Calu3 (cell line): ENCODE results near the gene MINDY4. TPM values are rescaled to one million over a fixed set of nuclear protein-coding genes. Genes with fewer than 3 reads are reported as not detected.

Experiments
- BruUV-seq: library from RNA; stranded (reverse); fragments of 400-500 nt; replicated peaks from 2 replicates; lab custom pipeline; 2021; lab: Mats Ljungman, UMichigan
- CTCF ChIA-PET: fragments of 300-600 bp; sonication (Branson Sonifier 250); formaldehyde crosslinking; loops from one replicate; lab custom pipeline; 2022; ENCODE audit warnings: antibody characterized with exemption; lab: Charles Lee
- DNase-seq: peaks from one replicate; pipeline ENCODE4 v3.0.0; 2022
- H3K27ac Mint-ChIP-seq: one replicate; pipeline ENCODE4 v1.8.0; 2022; ENCODE audit warnings: mixed read lengths; ENCODE audit not compliant: unreplicated experiment
- H3K27me3 Mint-ChIP-seq: one replicate; pipeline ENCODE4 v1.8.0; 2022; ENCODE audit warnings: mixed read lengths; ENCODE audit not compliant: unreplicated experiment
- H3K36me3 Mint-ChIP-seq: one replicate; pipeline ENCODE4 v1.8.0; 2022; ENCODE audit warnings: mild to moderate bottlenecking, moderate library complexity, mixed read lengths; ENCODE audit not compliant: insufficient read depth, unreplicated experiment
- H3K4me1 Mint-ChIP-seq: one replicate; pipeline ENCODE4 v1.8.0; 2022; ENCODE audit warnings: mild to moderate bottlenecking, low read depth, mixed read lengths; ENCODE audit not compliant: unreplicated experiment
- H3K4me3 Mint-ChIP-seq: one replicate; pipeline ENCODE4 v1.8.0; 2022; ENCODE audit warnings: mild to moderate bottlenecking, low read depth, moderate library complexity, mixed read lengths; ENCODE audit not compliant: unreplicated experiment
- H3K9me3 Mint-ChIP-seq: one replicate; pipeline ENCODE4 v1.8.0; 2022; ENCODE audit warnings: low read depth, mixed read lengths; ENCODE audit not compliant: unreplicated experiment
- intact Hi-C: fragments of 100-400 bp; cut with micrococcal nuclease; formaldehyde crosslinking; loops from one replicate; pipeline ENCODE4 v1.10.0; 2022; ENCODE audit not compliant: unreplicated experiment
- total RNA-seq: library from RNA; stranded (reverse); gene quantifications from 2 replicates; pipeline ENCODE4 v1.2.3, GENCODE V29; 2022
- TF ChIP-seq, protein P1 (sequence below): fragments of 200-600 bp; IDR thresholded peaks from one replicate; pipeline ENCODE4 v1.8.0; 2022; ENCODE audit warnings: antibody characterized with exemption; ENCODE audit not compliant: unreplicated experiment

MINDY4 gene
- total RNA-seq, 1 experiment from 2014 or later: 12.4 TPM

DNA sequence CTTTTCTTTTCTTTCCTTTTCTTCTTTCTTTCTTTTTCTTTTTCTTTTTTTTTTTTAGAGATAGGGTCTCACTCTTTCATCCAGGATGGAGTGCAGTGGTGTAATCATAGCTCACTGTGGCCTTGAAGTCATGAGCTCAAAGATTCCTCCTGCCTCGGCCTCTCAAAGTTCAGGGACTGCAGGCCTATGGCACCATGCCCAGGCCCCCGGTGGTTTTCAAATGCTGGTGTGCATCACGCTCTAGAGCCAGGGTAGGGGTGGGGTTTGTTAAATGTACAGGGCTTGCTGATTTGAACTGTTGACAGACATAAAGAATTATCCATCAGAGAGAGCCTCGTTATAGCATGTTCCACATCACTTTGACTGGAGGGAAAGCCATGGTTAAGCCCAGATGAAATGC is 5.8 kb downstream of the MINDY4 start:
- Mint-ChIP-seq H3K27me3 (no peaks in the 10 kb centered on the region), H3K36me3 (peaks cover 3% of the 10 kb centered on the region), H3K4me1 (no peaks in the 10 kb centered on the region), H3K27ac (no peak overlapping the region), H3K9me3 (no peaks in the 10 kb centered on the region), H3K4me3 (no peak overlapping the region)
- CTCF ChIA-PET: no interaction called here
- TF ChIP-seq, protein P1, sequence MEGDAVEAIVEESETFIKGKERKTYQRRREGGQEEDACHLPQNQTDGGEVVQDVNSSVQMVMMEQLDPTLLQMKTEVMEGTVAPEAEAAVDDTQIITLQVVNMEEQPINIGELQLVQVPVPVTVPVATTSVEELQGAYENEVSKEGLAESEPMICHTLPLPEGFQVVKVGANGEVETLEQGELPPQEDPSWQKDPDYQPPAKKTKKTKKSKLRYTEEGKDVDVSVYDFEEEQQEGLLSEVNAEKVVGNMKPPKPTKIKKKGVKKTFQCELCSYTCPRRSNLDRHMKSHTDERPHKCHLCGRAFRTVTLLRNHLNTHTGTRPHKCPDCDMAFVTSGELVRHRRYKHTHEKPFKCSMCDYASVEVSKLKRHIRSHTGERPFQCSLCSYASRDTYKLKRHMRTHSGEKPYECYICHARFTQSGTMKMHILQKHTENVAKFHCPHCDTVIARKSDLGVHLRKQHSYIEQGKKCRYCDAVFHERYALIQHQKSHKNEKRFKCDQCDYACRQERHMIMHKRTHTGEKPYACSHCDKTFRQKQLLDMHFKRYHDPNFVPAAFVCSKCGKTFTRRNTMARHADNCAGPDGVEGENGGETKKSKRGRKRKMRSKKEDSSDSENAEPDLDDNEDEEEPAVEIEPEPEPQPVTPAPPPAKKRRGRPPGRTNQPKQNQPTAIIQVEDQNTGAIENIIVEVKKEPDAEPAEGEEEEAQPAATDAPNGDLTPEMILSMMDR: no peak
- BruUV-seq: no TSS peak
- DNase-seq: no peak
- intact Hi-C loops: no loop called here

DNA sequence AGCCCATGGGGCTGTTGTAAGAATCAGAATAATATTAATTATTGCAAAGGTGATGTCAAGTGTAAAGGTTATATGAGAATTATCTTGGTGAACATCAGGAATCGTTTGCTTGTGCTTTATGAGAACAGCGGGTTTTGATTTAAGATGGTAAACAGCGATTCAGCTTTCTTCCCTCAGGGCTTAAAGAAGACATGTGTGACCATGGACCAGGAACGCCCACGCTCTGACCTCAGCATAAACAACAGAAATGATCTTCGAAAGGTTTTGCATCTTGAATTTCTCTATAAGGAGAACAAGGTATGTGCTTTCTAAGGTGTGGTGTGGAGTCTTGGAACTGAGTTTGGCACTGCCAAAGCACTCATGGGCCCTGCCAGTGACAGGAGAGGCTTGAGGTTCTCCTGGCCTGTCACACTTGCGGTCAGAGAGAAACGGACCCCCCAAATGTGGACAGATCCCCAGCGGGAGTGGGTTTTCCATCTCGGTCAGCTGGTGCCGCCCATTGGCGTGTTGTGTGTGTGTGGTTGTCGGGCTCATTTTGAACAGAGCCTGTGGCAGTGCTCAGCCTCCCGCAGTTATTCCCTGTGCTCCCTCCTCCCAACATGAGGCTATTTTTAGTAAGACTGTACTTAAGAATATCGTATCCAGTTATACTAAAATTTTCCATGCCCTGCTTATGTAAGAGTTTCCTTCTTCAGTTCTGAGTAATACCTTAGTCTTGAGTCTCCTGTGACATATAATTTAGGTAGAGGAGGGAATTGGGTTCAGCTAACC is 7.2 kb downstream of the MINDY4 start:
- Mint-ChIP-seq H3K36me3 (no peaks in the 10 kb centered on the region), H3K27ac (no peak overlapping the region), H3K9me3 (no peaks in the 10 kb centered on the region), H3K27me3 (no peaks in the 10 kb centered on the region), H3K4me1 (no peaks in the 10 kb centered on the region), H3K4me3 (no peak overlapping the region)
- CTCF ChIA-PET: no interaction called here
- TF ChIP-seq, protein P1: no peak
- BruUV-seq: no TSS peak
- intact Hi-C loops: no loop called here
- DNase-seq: no peak

- DNase-seq: no peak
- Mint-ChIP-seq H3K9me3 (no peaks in the 10 kb centered on the region), H3K27me3 (no peaks in the 10 kb centered on the region), H3K27ac (no peak overlapping the region), H3K4me1 (no peaks in the 10 kb centered on the region), H3K4me3 (no peak overlapping the region), H3K36me3 (no peaks in the 10 kb centered on the region)
- TF ChIP-seq, protein P1: no peak
- intact Hi-C loops: no loop called here
- BruUV-seq: no TSS peak
- CTCF ChIA-PET: no interaction called here
Measured at GRCh38 chr7:30779574-30779973, 8.4 kb downstream of the MINDY4 start.

DNA sequence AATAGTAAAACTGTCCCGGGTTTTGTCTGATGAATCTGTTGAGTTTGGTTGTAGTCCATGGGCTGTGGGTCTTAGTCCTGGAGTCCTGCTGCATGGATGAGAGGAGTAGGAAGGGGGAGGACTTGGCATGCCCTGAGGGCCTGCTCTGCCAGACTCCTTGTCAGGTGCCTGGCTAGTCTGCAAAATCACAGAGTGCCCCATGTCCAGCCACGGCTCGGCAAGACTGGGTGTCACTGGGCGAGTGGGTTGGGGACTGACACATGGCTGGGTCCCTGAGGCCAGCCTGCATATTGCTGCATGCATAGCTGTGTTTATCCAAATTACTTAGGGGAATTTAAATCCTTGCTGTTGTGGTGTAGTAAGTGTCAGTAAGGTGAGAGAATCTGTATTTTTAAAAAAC is 9.7 kb downstream of the MINDY4 start:
- intact Hi-C loops: no loop called here
- CTCF ChIA-PET: interaction anchor here (0.6 to 0.7 kb wide), 2 partner anchors 17 to 52 kb away, joined by 3 read pairs; no protein-coding TSS in a partner anchor
- TF ChIP-seq, protein P1: no peak
- H3K4me3 Mint-ChIP-seq: no peak overlapping the region
- H3K27me3 Mint-ChIP-seq: no peaks in the 10 kb centered on the region
- H3K9me3 Mint-ChIP-seq: no peaks in the 10 kb centered on the region
- no peak for DNase-seq
- no TSS peak for BruUV-seq
- no peak overlapping the region for H3K27ac Mint-ChIP-seq
- no peaks in the 10 kb centered on the region for H3K4me1 Mint-ChIP-seq
- peaks cover 5% of the 10 kb centered on the region for H3K36me3 Mint-ChIP-seq
